Measurements from ENCODE around the gene SMIM24.

SMIM24 gene

GRCh38 chr19:3527238-3527910 is 47.0 kb upstream of the SMIM24 start:
- Histone ChIP-seq H3K9ac (ENCODE audit: low read length) (no peak overlapping the region), H3K4me1 (ENCODE audit: low read length) (no peaks in the 10 kb centered on the region), H3K36me3 (replicated peaks; ENCODE audit: insufficient read depth, low read length) (no peaks in the 10 kb centered on the region), H3K9me2 (replicated peaks; ENCODE audit: insufficient read depth, low read length) (no peaks in the 10 kb centered on the region), H3K4me3 (ENCODE audit: low read length) (no peak overlapping the region), H3K27me3 (replicated peaks; ENCODE audit: insufficient read depth, low read length) (no peaks in the 10 kb centered on the region), H3F3A (ENCODE audit: insufficient read depth, low read length) (no peaks in the 10 kb centered on the region), H3K27ac (ENCODE audit: low read length) (no peak overlapping the region), H3K79me2 (ENCODE audit: low read length) (peaks cover 11% of the 10 kb centered on the region), H2AFZ (ENCODE audit: low read length) (no peak overlapping the region), H3K9me3 (replicated peaks; ENCODE audit: insufficient read depth, low read length) (no peaks in the 10 kb centered on the region), H4K20me1 (ENCODE audit: insufficient read depth, low read length) (no peaks in the 10 kb centered on the region), H3K4me2 (ENCODE audit: low read depth, low read length) (no peak overlapping the region)
- TF ChIP-seq EZH2phosphoT487 (IDR thresholded peaks at IDR 0.05; ENCODE audit: low read length) (no peak), CTCF (IDR thresholded peaks at IDR 0.05; ENCODE audit: low read length) (no peak), EZH2 (optimal IDR thresholded peaks at IDR 0.05; ENCODE audit: low read depth, low read length) (no peak)
- DNase-seq: no peak

GRCh38 chr19:3526507-3527237 is 46.3 kb upstream of the SMIM24 start:
- Histone ChIP-seq H3K36me3 (replicated peaks; ENCODE audit: insufficient read depth, low read length) (no peaks in the 10 kb centered on the region), H3K27me3 (replicated peaks; ENCODE audit: insufficient read depth, low read length) (no peaks in the 10 kb centered on the region), H3K9me3 (replicated peaks; ENCODE audit: insufficient read depth, low read length) (no peaks in the 10 kb centered on the region), H3K4me1 (ENCODE audit: low read length) (no peaks in the 10 kb centered on the region), H3K9me2 (replicated peaks; ENCODE audit: insufficient read depth, low read length) (no peaks in the 10 kb centered on the region), H3K9ac (ENCODE audit: low read length) (no peak overlapping the region), H4K20me1 (ENCODE audit: insufficient read depth, low read length) (no peaks in the 10 kb centered on the region), H3K4me2 (ENCODE audit: low read depth, low read length) (no peak overlapping the region), H2AFZ (ENCODE audit: low read length) (no peak overlapping the region), H3K4me3 (ENCODE audit: low read length) (no peak overlapping the region), H3K79me2 (ENCODE audit: low read length) (peaks cover 18% of the 10 kb centered on the region), H3F3A (ENCODE audit: insufficient read depth, low read length) (no peaks in the 10 kb centered on the region), H3K27ac (ENCODE audit: low read length) (no peak overlapping the region)
- TF ChIP-seq EZH2phosphoT487 (IDR thresholded peaks at IDR 0.05; ENCODE audit: low read length) (no peak), EZH2 (optimal IDR thresholded peaks at IDR 0.05; ENCODE audit: low read depth, low read length) (no peak), CTCF (IDR thresholded peaks at IDR 0.05; ENCODE audit: low read length) (peak; percentile 16; the same call in 1 of the 2 replicates)
- DNase-seq: no peak

GRCh38 chr19:3524904-3525451 is 44.7 kb upstream of the SMIM24 start:
- Histone ChIP-seq H3K4me2 (ENCODE audit: low read depth, low read length) (no peak overlapping the region), H3K27ac (ENCODE audit: low read length) (no peak overlapping the region), H3K9ac (ENCODE audit: low read length) (no peak overlapping the region), H3K9me2 (replicated peaks; ENCODE audit: insufficient read depth, low read length) (no peaks in the 10 kb centered on the region), H3K27me3 (replicated peaks; ENCODE audit: insufficient read depth, low read length) (no peaks in the 10 kb centered on the region), H3K36me3 (replicated peaks; ENCODE audit: insufficient read depth, low read length) (0 out of 2 replicates have a peak, but pooled peaks cover 3% of the 10 kb centered on the region), H3F3A (ENCODE audit: insufficient read depth, low read length) (no peaks in the 10 kb centered on the region), H3K4me3 (ENCODE audit: low read length) (no peak overlapping the region), H2AFZ (ENCODE audit: low read length) (no peak overlapping the region), H3K4me1 (ENCODE audit: low read length) (no peaks in the 10 kb centered on the region), H3K9me3 (replicated peaks; ENCODE audit: insufficient read depth, low read length) (no peaks in the 10 kb centered on the region), H3K79me2 (ENCODE audit: low read length) (peaks cover 34% of the 10 kb centered on the region), H4K20me1 (ENCODE audit: insufficient read depth, low read length) (no peaks in the 10 kb centered on the region)
- DNase-seq: no peak
- TF ChIP-seq EZH2phosphoT487 (IDR thresholded peaks at IDR 0.05; ENCODE audit: low read length) (no peak), CTCF (IDR thresholded peaks at IDR 0.05; ENCODE audit: low read length) (no peak), EZH2 (optimal IDR thresholded peaks at IDR 0.05; ENCODE audit: low read depth, low read length) (no peak)
